HepG2 (cell line): ENCODE results near the gene KCNIP3. TPM values are rescaled to one million over a fixed set of nuclear protein-coding genes. Genes with fewer than 3 reads are reported as not detected.

Experiments used
- AGO2 ChIP-seq: fragments of 200-400 bp; formaldehyde crosslinking; optimal IDR thresholded peaks from 2 replicates; pipeline ENCODE3; 2017; ENCODE audit warnings: mild to moderate bottlenecking, low read depth, low read length, moderate library complexity
- ATAD3A ChIP-seq: sonication (generic); formaldehyde crosslinking; IDR thresholded peaks from 2 replicates; pipeline ENCODE4 v1.4.0; 2020; ENCODE audit warnings: missing genetic modification reagents
- CCAR2 ChIP-seq: fragments of 200-400 bp; formaldehyde crosslinking; optimal IDR thresholded peaks from 2 replicates; pipeline ENCODE3; 2018; ENCODE audit warnings: low read depth, mild to moderate bottlenecking, low read length, moderate library complexity
- FOXK2 ChIP-seq: fragments of 450-650 bp; IDR thresholded peaks from 2 replicates; pipeline ENCODE4 v1.6.1; 2016
- HNF4A ChIP-seq: sonication (generic); formaldehyde crosslinking; IDR thresholded peaks from 2 replicates; pipeline ENCODE4 v1.4.0; 2020; ENCODE audit warnings: missing genetic modification reagents
- KDM2A ChIP-seq: sonication (generic); formaldehyde crosslinking; IDR thresholded peaks from 2 replicates; pipeline ENCODE4 v1.4.0; 2020; ENCODE audit warnings: low read depth, missing genetic modification reagents, borderline replicate concordance
- KLF13 ChIP-seq: sonication (generic); formaldehyde crosslinking; IDR thresholded peaks from 2 replicates; pipeline ENCODE4 v1.4.0; 2020; ENCODE audit warnings: mild to moderate bottlenecking, missing genetic modification reagents
- MIER3 ChIP-seq: IDR thresholded peaks from 2 replicates; pipeline ENCODE4 v1.6.1; 2016; ENCODE audit warnings: missing compliant biosample characterization, borderline replicate concordance
- NKX3-1 ChIP-seq: sonication (generic); formaldehyde crosslinking; IDR thresholded peaks from 2 replicates; pipeline ENCODE4 v1.5.0; 2020; ENCODE audit warnings: missing genetic modification reagents
- PHF5A ChIP-seq: IDR thresholded peaks from one replicate; pipeline ENCODE4 v1.6.1; 2018; ENCODE audit warnings: low read depth, missing genetic modification reagents; ENCODE audit not compliant: unreplicated experiment
- POLR2A ChIP-seq, 2 experiments: IDR thresholded peaks; 2 replicates each; pipeline ENCODE4 v1.6.1; 2011; ENCODE audit warnings: low read depth in 2 of 2, low read length in 2 of 2, mild to moderate bottlenecking in 1 of 2, moderate library complexity in 1 of 2; ENCODE audit not compliant: insufficient read depth in 1 of 2
- RAD21 ChIP-seq: fragments of 450-650 bp; formaldehyde crosslinking; IDR thresholded peaks from 2 replicates; pipeline ENCODE4 v1.5.0; 2020; ENCODE audit warnings: mild to moderate bottlenecking
- SATB2 ChIP-seq: sonication (generic); formaldehyde crosslinking; IDR thresholded peaks from 2 replicates; pipeline ENCODE4 v1.5.0; 2020; ENCODE audit warnings: missing genetic modification reagents
- YY1 ChIP-seq: IDR thresholded peaks from 2 replicates; pipeline ENCODE4 v1.6.1; 2011; ENCODE audit warnings: low read length, low read depth, moderate library complexity, mild to moderate bottlenecking; ENCODE audit not compliant: insufficient read depth, insufficient replicate concordance
- ZFP36L1 ChIP-seq: sonication (generic); formaldehyde crosslinking; IDR thresholded peaks from 2 replicates; pipeline ENCODE4 v1.8.0; 2022; ENCODE audit warnings: mild to moderate bottlenecking, missing genetic modification reagents, moderate library complexity
- ZFP90 ChIP-seq: sonication (generic); formaldehyde crosslinking; IDR thresholded peaks from 2 replicates; pipeline ENCODE4 v1.8.0; 2022; ENCODE audit warnings: missing genetic modification reagents, mild to moderate bottlenecking, inconsistent platforms, borderline replicate concordance
- ZMYM3 ChIP-seq: sonication (generic); formaldehyde crosslinking; IDR thresholded peaks from 2 replicates; pipeline ENCODE4 v1.5.1; 2020; ENCODE audit warnings: mild to moderate bottlenecking, missing genetic modification reagents
- ZNF17 ChIP-seq: sonication (generic); formaldehyde crosslinking; IDR thresholded peaks from 2 replicates; pipeline ENCODE4 v1.5.0; 2020; ENCODE audit warnings: mild to moderate bottlenecking, missing genetic modification reagents
- ZNF331 ChIP-seq: sonication (generic); formaldehyde crosslinking; IDR thresholded peaks from 2 replicates; pipeline ENCODE4 v1.4.0; 2020; ENCODE audit warnings: missing genetic modification reagents
- ZNF446 ChIP-seq: sonication (generic); formaldehyde crosslinking; IDR thresholded peaks from 2 replicates; pipeline ENCODE4 v1.5.0; 2020; ENCODE audit warnings: mild to moderate bottlenecking, missing genetic modification reagents
- ZNF564 ChIP-seq: sonication (generic); formaldehyde crosslinking; IDR thresholded peaks from 2 replicates; pipeline ENCODE4 v1.8.1; 2023; ENCODE audit warnings: mild to moderate bottlenecking, missing genetic modification reagents
- ZNF614 ChIP-seq: IDR thresholded peaks from 2 replicates; pipeline ENCODE4 v1.6.1; 2018; ENCODE audit warnings: missing biosample characterization, missing genetic modification reagents, inconsistent platforms, borderline replicate concordance
- ZNF629 ChIP-seq: sonication (generic); formaldehyde crosslinking; conservative IDR thresholded peaks from 2 replicates; pipeline ENCODE4 v1.5.0; 2020; ENCODE audit warnings: missing genetic modification reagents
- ZNF652 ChIP-seq: IDR thresholded peaks from 2 replicates; pipeline ENCODE4 v1.6.1; 2016; ENCODE audit warnings: low read depth, borderline replicate concordance
- ZNF768 ChIP-seq: sonication (generic); formaldehyde crosslinking; IDR thresholded peaks from 2 replicates; pipeline ENCODE4 v1.4.0; 2020; ENCODE audit warnings: missing genetic modification reagents
- ZNF816 ChIP-seq: sonication (generic); formaldehyde crosslinking; IDR thresholded peaks from 2 replicates; pipeline ENCODE4 v1.8.0; 2022; ENCODE audit warnings: missing genetic modification reagents, mild to moderate bottlenecking, borderline replicate concordance
- ZSCAN31 ChIP-seq: sonication (generic); formaldehyde crosslinking; IDR thresholded peaks from 2 replicates; pipeline ENCODE4 v1.5.0; 2020; ENCODE audit warnings: low read depth, mild to moderate bottlenecking, missing genetic modification reagents
- polyA plus RNA-seq, 8 experiments: library from polyadenylated mRNA; depleted of rRNA in 3 of 8; stranded (reverse) in 7 of 8; unstranded in 1 of 8; fragments of >200 nt; fragmentation: Illumina TruSeq in 4 of 8; extraction: Trizol in 4 of 8; gene quantifications; 2 replicates each; pipeline versions ENCODE4 v1.2.1 to v1.2.3, GENCODE V29; 2011 to 2016; ENCODE audit warnings: low read depth in 4 of 8, missing spikeins in 1 of 8, mixed read lengths in 1 of 8; ENCODE audit not compliant: insufficient read depth in 1 of 8
- total RNA-seq, 5 experiments: library from RNA; depleted of rRNA; stranded (reverse); fragments of >200 nt; fragmentation: Illumina TruSeq; extraction: Trizol; gene quantifications; 2 replicates each; pipeline ENCODE4 v1.2.3, GENCODE V29; 2016; ENCODE audit warnings: low read depth in 1 of 5
- TF ChIP-seq, protein P1 (sequence below): IDR thresholded peaks from 2 replicates; pipeline ENCODE4 v1.6.1; 2016; ENCODE audit warnings: mild to moderate bottlenecking
- TF ChIP-seq, protein P2 (sequence below): sonication (generic); formaldehyde crosslinking; IDR thresholded peaks from 2 replicates; pipeline ENCODE4 v1.5.1; 2020; ENCODE audit warnings: mild to moderate bottlenecking, missing genetic modification reagents, borderline replicate concordance
- TF ChIP-seq, protein P3 (sequence below): IDR thresholded peaks from 2 replicates; pipeline ENCODE4 v1.6.1; 2018; ENCODE audit warnings: missing genetic modification reagents

Gene KCNIP3
- total and polyA plus RNA-seq, 2 of the 13 experiments (the other 11 are each of a cell fraction or from before 2014, with no cell fraction given): not detected

DNA sequence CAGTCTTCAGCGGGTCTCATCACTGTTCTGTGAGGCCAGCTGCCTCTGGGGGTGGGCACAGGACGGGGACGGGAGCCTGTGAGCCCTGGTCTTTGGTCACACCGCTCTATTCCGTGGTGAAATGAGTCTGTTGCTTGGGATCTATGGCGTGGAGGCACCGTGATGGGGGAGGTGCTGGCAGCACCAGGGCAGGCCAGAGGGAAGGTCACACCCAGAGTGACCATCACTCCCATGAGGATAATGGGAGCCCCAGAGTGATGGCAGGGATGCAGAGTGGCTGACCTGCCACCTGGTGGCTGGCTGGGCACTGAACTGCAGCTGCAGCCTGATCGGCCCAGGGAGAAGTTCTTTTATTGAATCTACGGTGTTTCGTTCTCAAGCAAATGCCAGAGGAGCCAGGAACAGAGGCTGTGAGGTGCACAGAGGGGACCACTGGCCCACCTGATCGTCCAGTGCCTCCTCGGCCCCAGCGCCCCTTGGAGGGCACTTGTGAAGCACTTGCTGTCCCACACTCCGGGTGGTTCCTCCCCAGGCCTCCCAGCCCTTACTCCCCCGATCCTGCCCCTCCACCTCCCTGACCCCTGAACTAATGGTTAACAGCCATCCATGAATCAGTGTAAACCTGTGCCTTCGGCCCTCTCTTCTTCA, 17.9 kb downstream of the KCNIP3 start (continued):
- TF ChIP-seq MIER3 (0 out of 2 replicates have a peak, but pooled peaks have one; percentile 36), POLR2A (IDR thresholded peaks at IDR 0.05; ENCODE audit: insufficient read depth in 1 of 2, low read depth in 2 of 2, low read length in 2 of 2) (no peak), HNF4A (CRISPR knock-in tag) (no peak), ZSCAN31 (CRISPR knock-in tag) (no peak), ZNF629 (CRISPR knock-in tag) (no peak), PHF5A (CRISPR knock-in tag) (no peak), ZNF331 (CRISPR knock-in tag) (no peak), ZNF17 (no peak), ZNF652 (CRISPR knock-in tag) (no peak), ZNF446 (no peak), ZFP36L1 (no peak), ZNF564 (CRISPR knock-in tag) (no peak), SATB2 (CRISPR knock-in tag) (no peak), NKX3-1 (no peak), KDM2A (CRISPR knock-in tag) (peak; percentile 61; the same call in 1 of the 2 replicates), YY1 (peak; percentile 49), ZMYM3 (CRISPR knock-in tag) (no peak), RAD21 (peak; percentile 90), ATAD3A (CRISPR knock-in tag) (no peak), ZNF768 (CRISPR knock-in tag) (no peak), KLF13 (CRISPR knock-in tag) (no peak), CCAR2 (no peak), ZNF816 (no peak), FOXK2 (no peak), ZFP90 (CRISPR knock-in tag) (no peak), ZNF614 (CRISPR knock-in tag) (no peak), AGO2 (no peak)
- TF ChIP-seq, protein P1, sequence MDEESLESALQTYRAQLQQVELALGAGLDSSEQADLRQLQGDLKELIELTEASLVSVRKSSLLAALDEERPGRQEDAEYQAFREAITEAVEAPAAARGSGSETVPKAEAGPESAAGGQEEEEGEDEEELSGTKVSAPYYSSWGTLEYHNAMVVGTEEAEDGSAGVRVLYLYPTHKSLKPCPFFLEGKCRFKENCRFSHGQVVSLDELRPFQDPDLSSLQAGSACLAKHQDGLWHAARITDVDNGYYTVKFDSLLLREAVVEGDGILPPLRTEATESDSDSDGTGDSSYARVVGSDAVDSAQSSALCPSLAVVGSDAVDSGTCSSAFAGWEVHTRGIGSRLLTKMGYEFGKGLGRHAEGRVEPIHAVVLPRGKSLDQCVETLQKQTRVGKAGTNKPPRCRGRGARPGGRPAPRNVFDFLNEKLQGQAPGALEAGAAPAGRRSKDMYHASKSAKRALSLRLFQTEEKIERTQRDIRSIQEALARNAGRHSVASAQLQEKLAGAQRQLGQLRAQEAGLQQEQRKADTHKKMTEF (CRISPR knock-in tag): no peak
- TF ChIP-seq, protein P2, sequence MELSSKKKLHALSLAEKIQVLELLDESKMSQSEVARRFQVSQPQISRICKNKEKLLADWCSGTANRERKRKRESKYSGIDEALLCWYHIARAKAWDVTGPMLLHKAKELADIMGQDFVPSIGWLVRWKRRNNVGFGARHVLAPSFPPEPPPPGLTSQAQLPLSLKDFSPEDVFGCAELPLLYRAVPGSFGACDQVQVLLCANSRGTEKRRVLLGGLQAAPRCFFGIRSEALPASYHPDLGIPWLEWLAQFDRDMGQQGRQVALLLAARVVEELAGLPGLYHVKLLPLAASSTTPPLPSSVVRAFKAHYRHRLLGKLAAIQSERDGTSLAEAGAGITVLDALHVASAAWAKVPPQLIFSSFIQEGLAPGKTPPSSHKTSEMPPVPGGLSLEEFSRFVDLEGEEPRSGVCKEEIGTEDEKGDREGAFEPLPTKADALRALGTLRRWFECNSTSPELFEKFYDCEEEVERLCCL (CRISPR knock-in tag): no peak
- TF ChIP-seq, protein P3, sequence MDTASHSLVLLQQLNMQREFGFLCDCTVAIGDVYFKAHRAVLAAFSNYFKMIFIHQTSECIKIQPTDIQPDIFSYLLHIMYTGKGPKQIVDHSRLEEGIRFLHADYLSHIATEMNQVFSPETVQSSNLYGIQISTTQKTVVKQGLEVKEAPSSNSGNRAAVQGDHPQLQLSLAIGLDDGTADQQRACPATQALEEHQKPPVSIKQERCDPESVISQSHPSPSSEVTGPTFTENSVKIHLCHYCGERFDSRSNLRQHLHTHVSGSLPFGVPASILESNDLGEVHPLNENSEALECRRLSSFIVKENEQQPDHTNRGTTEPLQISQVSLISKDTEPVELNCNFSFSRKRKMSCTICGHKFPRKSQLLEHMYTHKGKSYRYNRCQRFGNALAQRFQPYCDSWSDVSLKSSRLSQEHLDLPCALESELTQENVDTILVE (CRISPR knock-in tag): no peak
